GM23248 (cell line): ENCODE results near the gene HSPG2. TPM values are rescaled to one million over a fixed set of nuclear protein-coding genes. Genes with fewer than 3 reads are reported as not detected.

Experiments
- DNase-seq: peaks from one replicate; pipeline ENCODE4 v3.0.0-alpha.2; 2015
- H2AFZ ChIP-seq: fragments of 200-600 bp; sonication (generic); 2 replicates; pipeline ENCODE4 v1.6.1; 2016; ENCODE audit warnings: antibody characterized with exemption
- H3F3A ChIP-seq: fragments of 200-600 bp; sonication (generic); 2 replicates; pipeline ENCODE4 v1.6.1; 2016; ENCODE audit warnings: mild to moderate bottlenecking, antibody characterized with exemption, mixed run types; ENCODE audit not compliant: insufficient read depth
- H3K27ac ChIP-seq: fragments of 200-600 bp; sonication (generic); 2 replicates; pipeline ENCODE4 v1.5.1; 2016; ENCODE audit warnings: mild to moderate bottlenecking
- H3K27me3 ChIP-seq: fragments of 200-600 bp; sonication (generic); replicated peaks from 2 replicates; pipeline ENCODE4 v1.6.1; 2016; ENCODE audit warnings: mild to moderate bottlenecking; ENCODE audit not compliant: insufficient read depth
- H3K36me3 ChIP-seq: fragments of 200-600 bp; sonication (generic); 2 replicates; pipeline ENCODE4 v1.6.1; 2016; ENCODE audit warnings: low read depth, mild to moderate bottlenecking
- H3K4me1 ChIP-seq: fragments of 200-600 bp; sonication (generic); 2 replicates; pipeline ENCODE4 v1.6.1; 2016; ENCODE audit warnings: mild to moderate bottlenecking; ENCODE audit not compliant: insufficient read depth
- H3K4me2 ChIP-seq: fragments of 200-600 bp; sonication (generic); one replicate; pipeline ENCODE4 v1.6.1; 2016; ENCODE audit warnings: mild to moderate bottlenecking; ENCODE audit not compliant: unreplicated experiment
- H3K4me3 ChIP-seq: fragments of 200-600 bp; sonication (generic); 2 replicates; pipeline ENCODE4 v1.5.1; 2016; ENCODE audit warnings: mild to moderate bottlenecking
- H3K79me2 ChIP-seq: fragments of 200-600 bp; sonication (generic); 2 replicates; pipeline ENCODE4 v1.6.1; 2016; ENCODE audit warnings: mild to moderate bottlenecking; ENCODE audit not compliant: insufficient read depth
- H3K9ac ChIP-seq: fragments of 200-600 bp; sonication (generic); 2 replicates; pipeline ENCODE4 v1.6.1; 2016; ENCODE audit warnings: mild to moderate bottlenecking
- H3K9me2 ChIP-seq: fragments of 200-600 bp; sonication (generic); 2 replicates; pipeline ENCODE4 v1.6.1; 2016; ENCODE audit warnings: mixed run types, mild to moderate bottlenecking, moderate library complexity; ENCODE audit not compliant: insufficient read depth
- H3K9me3 ChIP-seq: fragments of 200-600 bp; sonication (generic); one replicate; pipeline ENCODE4 v1.6.1; 2017; ENCODE audit warnings: low read depth
- H4K20me1 ChIP-seq: fragments of 200-600 bp; sonication (generic); 2 replicates; pipeline ENCODE4 v1.6.0; 2016; ENCODE audit not compliant: insufficient read depth
- EZH2 ChIP-seq: fragments of 200-600 bp; sonication (generic); IDR thresholded peaks from 2 replicates; pipeline ENCODE4 v1.6.1; 2018; ENCODE audit warnings: antibody characterized with exemption, mild to moderate bottlenecking; ENCODE audit not compliant: insufficient read depth, poor library complexity, severe bottlenecking
- EZH2phosphoT487 ChIP-seq: fragments of 200-600 bp; sonication (generic); IDR thresholded peaks from 2 replicates; pipeline ENCODE4 v1.6.1; 2018; ENCODE audit warnings: antibody characterized with exemption, moderate library complexity, mild to moderate bottlenecking, low read depth; ENCODE audit not compliant: insufficient read depth
- WGBS, 2 experiments: methylation state at CpG; one replicate each; pipeline ENCODE4 v1.1.6; 2015 to 2017; ENCODE audit warnings: low lambda C conversion rate in 2 of 2, low coverage in 1 of 2; ENCODE audit errors: missing lambda C conversion rate in 2 of 2; 5-methylcytosine and 5-hydroxymethylcytosine counted together
- in situ Hi-C: fragments of 300-500 bp; cut with MboI; formaldehyde crosslinking; loops from 2 replicates; pipeline ENCODE4 v1.15.0; 2020
- polyA plus RNA-seq: library from polyadenylated mRNA; unstranded; fragments of >200 nt; fragmentation: Nextera tagmentation; extraction: Ambion mirVana; gene quantifications from 2 replicates; pipeline ENCODE4 v1.2.1, GENCODE V29; 2016
- total RNA-seq: library from RNA; depleted of rRNA; stranded (reverse); fragments of >200 nt; shearing (Covaris generic); gene quantifications from 2 replicates; pipeline ENCODE4 v1.2.3, GENCODE V29; 2014

HSPG2 gene
- total and polyA plus RNA-seq, 2 experiments from 2014 or later = 123 to 407 TPM

DNA sequence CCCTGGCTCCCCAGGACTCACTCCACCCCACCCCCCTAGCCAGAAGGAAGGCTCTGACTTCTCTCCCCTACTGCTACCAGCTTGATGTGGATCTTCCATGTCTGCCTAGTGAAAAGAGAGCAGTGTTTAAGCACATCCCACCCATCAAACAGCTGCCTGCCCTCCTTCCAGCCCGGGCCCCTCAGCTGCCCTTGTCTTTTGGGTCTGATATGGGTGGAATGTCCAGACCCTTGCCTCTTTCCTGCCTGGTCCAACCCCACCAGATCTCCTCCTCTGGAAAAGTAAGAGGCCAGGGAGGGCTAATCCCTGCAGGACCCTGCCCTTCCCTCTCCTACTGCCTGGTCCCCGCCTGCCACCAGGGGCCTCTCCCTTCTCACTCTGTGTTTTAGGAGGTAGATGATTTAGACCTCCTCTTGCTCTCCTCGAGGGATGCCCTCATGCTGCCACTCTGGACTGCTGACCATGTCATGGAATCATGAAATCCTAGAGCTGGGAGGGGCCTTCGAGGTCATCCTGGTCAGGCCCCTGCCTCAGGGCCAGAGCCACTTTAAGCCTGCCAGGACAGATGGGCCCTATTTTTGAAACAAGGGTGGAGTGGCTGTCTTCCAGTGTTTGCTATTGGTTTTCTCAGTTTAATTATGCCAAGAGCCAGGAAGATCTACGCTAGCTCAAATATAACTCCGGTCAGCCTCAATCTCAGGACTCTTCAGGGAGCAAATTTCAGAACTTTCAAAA lies 15.8 kb upstream of the HSPG2 start:
- no peaks in the 10 kb centered on the region for H3K36me3 ChIP-seq
- H3K27me3 ChIP-seq = no peaks in the 10 kb centered on the region
- no peaks in the 10 kb centered on the region for H4K20me1 ChIP-seq
- 76% methylated on average over 6 of the region's 6 CpGs for WGBS, 2 experiments
- H3K9me2 ChIP-seq = no peaks in the 10 kb centered on the region
- no peak for DNase-seq
- in situ Hi-C loops = no loop called here
- no peaks in the 10 kb centered on the region for H3F3A ChIP-seq
- H2AFZ ChIP-seq = no peak overlapping the region
- H3K9me3 ChIP-seq = no peaks in the 10 kb centered on the region
- H3K27ac ChIP-seq = no peak overlapping the region
- no peak overlapping the region for H3K4me2 ChIP-seq
- H3K9ac ChIP-seq = no peak overlapping the region
- H3K4me1 ChIP-seq = peaks cover 7% of the 10 kb centered on the region
- TF ChIP-seq EZH2 = no peak
- TF ChIP-seq EZH2phosphoT487 = no peak
- H3K4me3 ChIP-seq = no peak overlapping the region
- H3K79me2 ChIP-seq = no peaks in the 10 kb centered on the region

GRCh38 chr1:21951226-21951870 lies 14.2 kb upstream of the HSPG2 start:
- no peak overlapping the region for H2AFZ ChIP-seq

GRCh38 chr1:21950734-21951133 lies 13.6 kb upstream of the HSPG2 start:
- Histone ChIP-seq H3K9ac (no peak overlapping the region), H4K20me1 (no peaks in the 10 kb centered on the region), H3K9me3 (no peaks in the 10 kb centered on the region), H3K4me1 (no peaks in the 10 kb centered on the region), H3K4me2 (no peak overlapping the region), H3K36me3 (no peaks in the 10 kb centered on the region), H3K9me2 (no peaks in the 10 kb centered on the region), H2AFZ (no peak overlapping the region), H3K27ac (no peak overlapping the region), H3K79me2 (no peaks in the 10 kb centered on the region), H3K4me3 (no peak overlapping the region), H3K27me3 (no peaks in the 10 kb centered on the region), H3F3A (no peaks in the 10 kb centered on the region)
- 76 to 81% methylated on average over 7 of the region's 7 CpGs for WGBS, 2 experiments
- DNase-seq = no peak
- TF ChIP-seq EZH2phosphoT487 = no peak
- TF ChIP-seq EZH2 = no peak
- in situ Hi-C loops = no loop called here

More at GRCh38 chr1:21951226-21951870, 14.2 kb upstream of the HSPG2 start:
- Histone ChIP-seq H3K4me1 (no peaks in the 10 kb centered on the region), H3K4me3 (no peak overlapping the region), H3K27ac (no peak overlapping the region), H3K9ac (no peak overlapping the region), H3K9me3 (no peaks in the 10 kb centered on the region), H3K36me3 (no peaks in the 10 kb centered on the region), H3K79me2 (no peaks in the 10 kb centered on the region), H4K20me1 (no peaks in the 10 kb centered on the region), H3K27me3 (no peaks in the 10 kb centered on the region), H3F3A (no peaks in the 10 kb centered on the region), H3K4me2 (no peak overlapping the region), H3K9me2 (no peaks in the 10 kb centered on the region)
- TF ChIP-seq EZH2 = no peak
- TF ChIP-seq EZH2phosphoT487 = no peak
- WGBS, 2 experiments = 62 to 78% methylated on average over 12 of the region's 12 CpGs
- in situ Hi-C loops = no loop called here
- no peak for DNase-seq

- H3F3A ChIP-seq = 0 out of 2 replicates have a peak, but pooled peaks cover 5% of the 10 kb centered on the region
- no peak overlapping the region for H2AFZ ChIP-seq
- H3K36me3 ChIP-seq = no peaks in the 10 kb centered on the region
- no peak overlapping the region for H3K9ac ChIP-seq
- H3K27ac ChIP-seq = no peak overlapping the region
- H3K4me2 ChIP-seq = no peak overlapping the region
- in situ Hi-C loops = no loop called here
- H3K4me3 ChIP-seq = no peak overlapping the region
- H3K4me1 ChIP-seq = peaks cover 18% of the 10 kb centered on the region
- 45 to 53% methylated on average over 11 of the region's 11 CpGs for WGBS, 2 experiments
- no peaks in the 10 kb centered on the region for H3K9me3 ChIP-seq
- TF ChIP-seq EZH2phosphoT487 = no peak
- TF ChIP-seq EZH2 = no peak
- no peaks in the 10 kb centered on the region for H3K79me2 ChIP-seq
- no peaks in the 10 kb centered on the region for H3K27me3 ChIP-seq
- no peaks in the 10 kb centered on the region for H4K20me1 ChIP-seq
- no peaks in the 10 kb centered on the region for H3K9me2 ChIP-seq
- DNase-seq = no peak
Measured at GRCh38 chr1:21946836-21947587, 9.9 kb upstream of the HSPG2 start.
